IPS-11a (cell line): ENCODE results near the gene COL18A1.

Experiments
- H3K4me3 ChIP-seq: one replicate; pipeline ENCODE4 v1.5.1; 2013; ENCODE audit warnings: low read depth, low read length, control low read depth

COL18A1 gene

GRCh38 chr21:45396620-45396995, 8.4 kb upstream of the COL18A1 start:
- no peak overlapping the region for H3K4me3 ChIP-seq

GRCh38 chr21:45397381-45397780, 7.6 kb upstream of the COL18A1 start:
- H3K4me3 ChIP-seq, result no peak overlapping the region

- no peak overlapping the region for H3K4me3 ChIP-seq
Measured at GRCh38 chr21:45401054-45401518, 3.9 kb upstream of the COL18A1 start.

- H3K4me3 ChIP-seq, result no peak overlapping the region
Measured at GRCh38 chr21:45401916-45402900, 2.8 kb upstream of the COL18A1 start.

- H3K4me3 ChIP-seq, result no peak overlapping the region
Measured at GRCh38 chr21:45403133-45403824, 1.7 kb upstream of the COL18A1 start.

GRCh38 chr21:45403825-45404729, 888 bp upstream of the COL18A1 start:
- peak overlapping the region; percentile 48 for H3K4me3 ChIP-seq

- H3K4me3 ChIP-seq, result peak overlapping the region; percentile 62
Measured at GRCh38 chr21:45405271-45405818, 380 bp downstream of the COL18A1 start.

GRCh38 chr21:45405819-45406762, 1.1 kb downstream of the COL18A1 start:
- peak overlapping the region; percentile 62 for H3K4me3 ChIP-seq

- no peak overlapping the region for H3K4me3 ChIP-seq
Measured at GRCh38 chr21:45406801-45407628, 2.0 kb downstream of the COL18A1 start.

GRCh38 chr21:45407629-45408247, 2.8 kb downstream of the COL18A1 start:
- H3K4me3 ChIP-seq, result no peak overlapping the region

GRCh38 chr21:45408271-45408791, 3.4 kb downstream of the COL18A1 start:
- no peak overlapping the region for H3K4me3 ChIP-seq

- no peak overlapping the region for H3K4me3 ChIP-seq
Measured at GRCh38 chr21:45408801-45409261, 3.9 kb downstream of the COL18A1 start.

GRCh38 chr21:45409466-45410150, 4.6 kb downstream of the COL18A1 start:
- H3K4me3 ChIP-seq, result no peak overlapping the region

GRCh38 chr21:45410151-45410864, 5.3 kb downstream of the COL18A1 start:
- no peak overlapping the region for H3K4me3 ChIP-seq

- H3K4me3 ChIP-seq, result no peak overlapping the region
Measured at GRCh38 chr21:45410865-45411809, 6.2 kb downstream of the COL18A1 start.
